Fibroblast of gingiva (primary cell): Measurements from ENCODE around the gene TMEM191C.
A peak's percentile ranks its signal among the peaks of the same experiment; 100 is the strongest.
"Not testable (repeated sequence)": the region's sequence is repeated elsewhere in the genome, so short reads cannot be mapped to it uniquely, and the experiment has no call there.

ENCODE experiments used
- DNase-seq: peaks from one replicate; pipeline ENCODE4 v3.0.0-alpha.2; 2011; ENCODE audit warnings: low read depth

The TMEM191C gene

DNA sequence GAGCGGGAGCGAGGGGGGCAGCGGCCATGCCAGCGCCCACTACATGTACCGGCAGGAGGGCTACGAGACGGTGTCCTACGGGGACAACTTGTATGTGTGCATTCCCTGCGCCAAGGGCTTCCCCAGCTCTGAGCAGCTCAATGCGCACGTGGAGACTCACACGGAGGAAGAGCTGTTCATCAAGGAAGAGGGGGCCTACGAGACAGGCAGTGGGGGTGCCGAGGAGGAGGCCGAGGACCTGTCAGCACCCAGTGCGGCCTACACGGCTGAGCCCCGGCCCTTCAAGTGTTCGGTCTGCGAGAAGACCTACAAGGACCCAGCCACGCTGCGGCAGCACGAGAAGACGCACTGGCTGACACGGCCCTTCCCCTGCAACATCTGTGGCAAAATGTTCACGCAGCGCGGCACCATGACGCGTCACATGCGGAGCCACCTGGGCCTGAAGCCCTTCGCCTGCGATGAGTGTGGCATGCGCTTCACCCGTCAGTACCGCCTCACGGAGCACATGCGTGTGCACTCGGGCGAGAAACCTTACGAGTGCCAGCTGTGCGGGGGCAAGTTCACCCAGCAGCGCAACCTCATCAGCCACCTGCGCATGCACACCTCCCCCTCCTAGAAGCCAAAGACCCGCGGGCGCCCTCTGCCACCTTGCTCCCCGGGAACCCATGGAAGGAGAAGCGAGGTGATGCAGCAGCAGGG lies 20.9 kb upstream of the TMEM191C start:
- peak; percentile 1 for DNase-seq

DNA sequence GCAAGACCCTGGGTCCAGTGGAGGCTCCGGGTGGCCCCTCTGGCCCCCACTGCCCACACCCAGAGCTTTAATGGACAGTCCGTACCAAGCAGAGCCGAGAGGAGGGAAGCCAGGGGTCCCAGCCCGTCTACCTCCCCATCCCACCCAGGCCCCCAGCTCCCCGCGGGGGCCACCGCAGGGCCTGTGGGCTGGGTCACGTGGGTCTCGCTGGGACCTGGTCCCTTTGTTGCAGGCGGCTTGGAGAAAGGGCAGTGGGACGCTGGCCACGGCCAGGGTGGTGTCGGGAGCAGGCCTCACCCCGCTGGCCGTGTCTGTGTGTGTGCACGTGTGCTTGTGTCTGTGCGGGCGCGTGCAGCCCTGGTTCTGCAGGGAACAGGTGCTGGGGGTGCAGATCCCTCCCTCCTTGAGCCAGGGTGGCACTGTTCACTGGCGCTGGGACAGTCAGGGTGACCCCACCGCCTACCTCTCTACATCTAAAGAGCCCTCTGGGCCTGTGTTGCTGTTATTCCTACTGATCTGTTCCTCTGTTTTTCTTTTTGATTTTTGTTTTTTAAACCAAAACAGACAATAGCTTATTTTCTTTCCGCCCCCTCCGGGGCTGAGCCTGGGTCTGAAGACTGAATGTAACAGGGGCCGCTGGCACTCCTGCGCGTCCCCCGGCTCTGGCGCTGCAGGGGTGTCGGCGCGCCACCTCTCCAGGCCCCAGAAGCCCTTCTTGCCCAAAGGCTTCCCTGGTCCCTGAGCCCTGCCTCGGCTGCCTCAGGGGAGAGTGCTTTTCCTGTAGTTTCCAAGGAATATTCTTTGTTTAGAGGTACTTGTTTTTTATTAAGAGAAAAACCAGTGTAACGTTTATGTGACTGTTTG lies 20.1 kb upstream of the TMEM191C start:
- DNase-seq: no peak

DNA sequence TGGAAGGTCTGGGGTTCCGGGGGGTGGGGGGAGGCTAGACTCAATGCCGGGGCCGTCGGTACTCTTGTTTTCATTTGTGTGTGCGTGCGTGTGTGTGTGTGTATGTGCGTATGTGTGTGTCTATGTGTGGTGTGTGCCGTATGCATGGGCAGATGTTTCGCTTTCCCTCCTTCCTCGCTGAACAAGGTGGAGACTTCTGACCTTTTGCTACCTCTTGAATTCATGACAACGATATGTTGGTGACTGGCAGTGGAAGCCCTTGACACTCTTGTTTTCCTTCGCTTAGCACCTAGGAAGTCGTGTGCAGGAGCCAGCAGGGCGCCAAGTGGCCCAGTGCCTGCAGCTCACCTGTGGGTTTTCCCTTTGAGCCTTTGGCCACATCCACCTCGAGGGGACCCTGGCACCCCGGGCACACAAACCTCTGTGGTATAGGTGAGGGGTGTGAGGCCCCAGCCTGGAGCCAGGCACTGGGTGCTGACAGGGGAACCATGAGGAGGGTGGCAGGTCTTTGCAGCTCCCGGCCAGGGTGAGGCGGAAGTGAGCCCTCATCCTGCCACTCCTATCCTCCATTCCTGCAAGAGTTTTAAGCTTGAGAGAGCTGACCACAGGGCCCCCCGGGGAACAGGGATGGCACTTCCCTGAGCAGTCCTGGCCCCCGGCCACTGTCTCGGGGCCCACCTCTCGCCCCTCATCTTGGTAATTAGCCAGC lies 19.3 kb upstream of the TMEM191C start:
- DNase-seq: peak; percentile 0

DNA sequence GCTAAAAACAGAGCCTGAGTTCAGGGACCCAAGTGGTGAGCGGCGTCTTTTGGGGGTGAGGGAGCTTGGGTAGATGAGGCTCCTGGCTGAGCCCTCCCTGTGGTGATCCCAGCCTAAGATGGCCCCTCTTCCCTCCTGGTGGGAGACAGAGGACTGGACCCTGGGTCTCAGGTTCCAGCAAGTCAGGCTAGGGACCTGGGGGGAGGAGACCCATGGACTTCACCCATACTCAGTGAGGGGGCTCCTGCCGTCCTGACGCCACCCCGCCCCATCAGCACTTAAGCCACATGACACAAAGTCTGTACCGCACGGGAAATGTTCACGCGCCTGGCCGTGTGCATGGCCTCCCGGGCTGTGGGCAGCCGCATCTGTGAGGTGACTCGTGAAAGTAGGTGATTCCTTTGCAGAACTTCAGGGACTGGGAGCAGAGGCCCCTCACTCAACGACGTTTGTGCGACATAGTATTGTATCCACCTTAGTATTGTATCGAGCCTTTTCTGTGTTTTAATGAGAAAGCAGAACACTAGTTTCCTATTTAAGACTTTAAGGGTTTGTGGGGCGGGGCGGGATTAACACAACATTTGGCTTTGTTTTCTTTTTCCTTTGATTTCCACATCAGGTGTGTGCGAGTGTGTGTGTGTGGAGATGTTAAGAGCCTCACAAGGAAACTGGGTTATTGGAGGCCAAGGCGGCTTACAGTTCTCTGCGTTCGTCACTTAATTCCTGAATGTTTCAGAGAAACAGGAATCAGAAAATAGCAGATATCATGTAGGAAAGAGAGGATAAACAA lies 18.4 kb upstream of the TMEM191C start:
- DNase-seq: no peak

DNA sequence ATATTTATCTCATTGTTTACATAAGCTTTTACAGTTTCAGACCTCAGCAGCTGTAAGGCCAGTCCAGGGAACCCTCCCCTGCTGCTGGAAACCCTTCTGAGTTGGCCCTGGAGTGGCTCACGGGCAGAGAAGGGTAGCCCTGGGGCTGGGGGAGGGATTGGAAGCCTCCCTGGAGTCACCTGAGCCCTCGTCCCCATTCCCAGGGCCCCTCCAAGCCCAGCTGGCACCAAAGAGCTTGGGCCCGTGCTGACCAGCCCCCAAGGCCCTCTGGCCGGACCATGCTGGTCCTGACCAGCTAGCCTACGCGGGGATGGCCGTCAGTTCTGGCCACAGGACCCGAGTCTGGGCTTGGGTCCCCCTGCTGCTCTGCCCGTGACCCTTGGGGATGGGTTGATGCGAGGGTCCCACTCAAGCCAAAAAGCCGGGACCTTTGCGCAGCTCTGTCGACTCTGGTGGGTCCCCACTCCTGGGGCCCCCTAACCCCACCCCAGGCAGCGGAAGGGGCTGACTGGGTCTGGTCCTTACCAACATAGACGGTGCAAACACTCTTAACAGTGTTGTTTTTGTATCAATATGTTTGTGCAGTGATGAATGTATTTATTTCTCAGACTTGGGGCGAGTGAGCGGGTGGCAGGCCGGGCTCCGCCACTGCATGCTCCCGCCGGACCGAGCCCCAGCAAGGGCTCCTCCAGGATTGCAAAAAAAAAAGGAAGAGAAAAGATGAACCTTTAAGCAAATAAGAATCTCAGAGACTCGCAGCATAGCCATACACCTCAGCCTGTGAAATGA lies 17.5 kb upstream of the TMEM191C start:
- DNase-seq: peak; percentile 0

DNA sequence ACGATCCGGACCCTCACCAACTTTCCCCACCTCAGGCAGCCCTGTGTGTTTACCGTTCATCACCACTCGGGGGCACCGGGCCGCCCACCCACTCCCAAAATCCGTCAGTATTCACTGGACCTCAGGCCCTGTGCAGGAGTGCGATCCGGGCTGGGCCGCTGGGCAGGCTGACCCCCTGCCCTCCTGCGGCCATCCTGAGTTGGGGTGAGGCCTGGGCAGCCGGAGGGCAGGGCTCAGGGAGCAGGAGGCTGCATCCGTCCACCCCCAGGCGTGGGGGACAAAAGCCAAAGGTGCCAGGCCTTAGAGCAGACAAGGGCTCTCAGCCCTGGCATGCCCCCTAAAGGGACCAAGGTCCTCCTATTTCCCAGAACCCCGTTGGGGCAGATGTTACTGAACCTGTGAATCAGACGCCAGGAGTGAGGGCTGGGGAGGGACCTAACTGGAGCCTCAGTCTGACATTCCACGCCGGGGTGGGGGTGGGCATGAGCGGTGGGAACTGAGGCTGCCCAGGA lies 16.8 kb upstream of the TMEM191C start:
- no peak for DNase-seq

DNA sequence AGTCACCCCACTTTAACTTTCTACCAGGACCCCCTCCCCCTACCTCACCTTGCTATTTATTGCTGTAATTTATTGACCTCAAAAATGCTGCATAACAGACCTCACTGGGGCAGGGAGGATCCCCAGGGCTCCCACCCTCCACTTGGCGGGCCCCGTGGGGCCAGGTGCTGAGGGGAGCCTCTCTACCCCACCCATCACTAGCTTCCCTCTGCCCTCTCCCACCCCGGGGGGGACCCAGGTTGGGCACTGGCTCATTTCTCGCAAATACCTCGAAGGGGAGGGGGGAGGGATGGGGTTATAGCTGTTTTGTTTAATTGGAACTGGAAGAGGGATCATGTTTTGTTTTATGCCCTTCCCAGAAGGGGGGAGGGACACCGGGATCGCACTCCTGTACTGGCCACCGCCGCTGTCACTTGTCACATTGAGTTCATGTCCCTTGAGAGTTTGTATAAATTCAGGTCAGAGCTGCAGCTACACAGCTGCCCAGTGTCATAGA lies 16.3 kb upstream of the TMEM191C start:
- no peak for DNase-seq

DNA sequence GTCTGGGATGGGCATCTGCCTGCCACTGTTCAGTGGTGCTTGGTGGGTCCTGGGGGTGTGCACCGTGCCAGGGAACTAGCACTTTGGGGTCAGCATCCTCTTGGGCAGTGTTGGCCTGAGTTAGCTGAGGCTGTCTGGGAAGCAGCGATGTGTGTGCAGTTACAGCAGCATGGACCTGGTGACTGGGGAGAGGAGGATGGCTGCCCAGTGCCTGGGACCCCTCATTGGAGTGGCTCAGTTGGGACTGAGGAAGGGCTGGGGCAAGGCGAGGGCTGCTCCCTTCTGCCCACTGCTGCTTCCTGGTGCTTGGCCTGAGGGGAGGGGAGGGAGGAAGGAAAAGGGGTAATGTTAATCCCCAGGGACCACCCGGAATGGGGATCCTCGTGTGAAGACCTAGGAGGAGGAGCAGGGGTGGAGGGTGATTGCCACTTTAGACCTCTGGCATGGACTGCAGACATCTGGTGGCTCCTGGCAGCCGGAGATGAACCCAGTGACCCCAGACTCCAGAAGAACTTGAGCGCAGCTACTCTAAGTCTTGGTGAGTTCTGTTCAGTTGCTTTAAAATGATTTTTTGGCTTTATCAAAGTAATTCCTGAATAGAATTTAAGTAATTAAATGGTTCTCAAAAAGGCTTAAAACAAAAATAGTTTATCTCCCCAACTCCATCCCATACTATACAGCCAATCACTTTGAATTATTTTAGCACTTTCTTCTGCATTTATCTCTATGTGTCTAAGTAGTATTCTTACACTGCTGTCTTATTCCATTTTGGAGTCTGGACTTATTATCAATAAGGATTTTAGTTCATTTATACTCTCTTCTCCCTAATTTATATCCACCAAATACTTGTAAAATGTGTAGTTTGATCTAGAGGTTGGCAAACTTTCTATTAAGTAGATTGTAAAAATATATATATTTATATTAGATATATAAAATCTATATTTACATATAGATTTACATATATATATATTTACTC lies 15.4 kb upstream of the TMEM191C start:
- DNase-seq: no peak

DNA sequence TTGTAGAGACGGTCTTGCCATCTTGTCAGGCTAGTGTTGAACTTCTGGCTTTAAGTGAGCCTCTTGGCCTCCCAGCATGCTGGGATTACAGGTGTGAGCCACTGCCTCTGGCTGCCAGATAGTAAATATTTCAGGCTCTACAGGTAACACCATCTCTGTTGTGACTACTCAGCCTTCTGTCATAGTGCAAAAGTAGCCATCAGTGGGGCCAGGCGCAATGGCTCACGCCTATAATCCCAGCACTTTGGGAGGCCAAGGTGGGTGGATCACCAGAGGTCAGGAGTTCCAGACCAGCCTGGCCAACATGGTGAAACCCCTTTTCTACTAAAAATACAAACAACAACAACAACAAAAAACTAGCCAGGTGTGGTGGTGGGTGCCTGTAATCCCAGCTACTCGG lies 14.5 kb upstream of the TMEM191C start:
- not testable (repeated sequence) for DNase-seq

DNA sequence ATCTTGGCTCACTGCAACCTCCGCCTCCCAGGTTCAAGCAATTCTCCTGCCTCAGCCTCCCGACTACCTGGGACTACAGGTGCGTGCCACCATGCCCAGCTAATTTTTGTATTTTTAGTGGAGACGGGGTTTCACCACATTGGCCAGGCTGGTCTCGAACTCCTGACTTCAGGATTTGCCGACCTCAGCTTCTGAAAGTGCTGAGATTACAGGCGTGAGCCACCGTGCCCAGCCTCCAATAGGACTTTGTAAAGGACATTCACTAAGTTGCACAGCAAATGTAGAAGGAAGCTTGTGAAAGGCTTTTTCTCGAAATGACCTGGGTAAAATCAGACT lies 12.2 kb upstream of the TMEM191C start:
- DNase-seq: not testable (repeated sequence)

DNA sequence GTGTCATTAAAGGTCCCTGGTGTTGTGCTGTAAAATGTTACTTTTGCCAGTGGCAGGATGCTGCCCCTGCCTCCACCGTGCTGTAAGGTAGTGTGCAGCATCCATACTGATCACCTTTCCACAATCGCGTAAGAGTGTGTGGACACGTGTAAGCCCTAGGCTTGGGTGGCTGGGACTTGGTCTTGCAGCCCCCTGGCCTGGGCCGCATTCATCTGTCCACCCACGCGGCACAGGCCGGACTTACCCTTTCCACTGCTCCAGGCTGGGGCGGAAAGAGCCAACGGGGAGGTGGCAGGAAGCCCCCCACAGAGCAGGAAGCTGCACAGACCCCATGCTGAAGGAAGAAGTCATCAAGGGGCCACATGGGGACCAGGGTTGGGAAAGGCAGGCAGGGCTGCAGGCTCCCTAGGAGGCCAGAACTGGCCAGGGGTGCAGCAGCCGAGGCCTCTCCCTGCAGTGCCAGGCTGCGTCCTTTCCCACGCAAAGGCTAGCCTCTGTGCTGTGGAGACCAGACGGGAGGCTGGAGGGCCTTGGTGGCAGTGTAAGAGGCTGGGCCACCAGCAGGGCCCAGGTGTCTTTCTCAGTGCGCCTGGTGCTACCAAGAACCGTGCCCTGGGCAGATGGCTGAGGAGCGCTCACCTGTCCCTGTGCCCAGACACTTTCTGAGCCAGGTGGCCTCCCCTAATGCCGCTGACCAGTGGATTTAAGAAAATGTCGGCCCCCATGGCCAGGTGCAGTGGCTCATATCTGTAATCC lies 11.7 kb upstream of the TMEM191C start:
- DNase-seq: peak; percentile 0

DNA sequence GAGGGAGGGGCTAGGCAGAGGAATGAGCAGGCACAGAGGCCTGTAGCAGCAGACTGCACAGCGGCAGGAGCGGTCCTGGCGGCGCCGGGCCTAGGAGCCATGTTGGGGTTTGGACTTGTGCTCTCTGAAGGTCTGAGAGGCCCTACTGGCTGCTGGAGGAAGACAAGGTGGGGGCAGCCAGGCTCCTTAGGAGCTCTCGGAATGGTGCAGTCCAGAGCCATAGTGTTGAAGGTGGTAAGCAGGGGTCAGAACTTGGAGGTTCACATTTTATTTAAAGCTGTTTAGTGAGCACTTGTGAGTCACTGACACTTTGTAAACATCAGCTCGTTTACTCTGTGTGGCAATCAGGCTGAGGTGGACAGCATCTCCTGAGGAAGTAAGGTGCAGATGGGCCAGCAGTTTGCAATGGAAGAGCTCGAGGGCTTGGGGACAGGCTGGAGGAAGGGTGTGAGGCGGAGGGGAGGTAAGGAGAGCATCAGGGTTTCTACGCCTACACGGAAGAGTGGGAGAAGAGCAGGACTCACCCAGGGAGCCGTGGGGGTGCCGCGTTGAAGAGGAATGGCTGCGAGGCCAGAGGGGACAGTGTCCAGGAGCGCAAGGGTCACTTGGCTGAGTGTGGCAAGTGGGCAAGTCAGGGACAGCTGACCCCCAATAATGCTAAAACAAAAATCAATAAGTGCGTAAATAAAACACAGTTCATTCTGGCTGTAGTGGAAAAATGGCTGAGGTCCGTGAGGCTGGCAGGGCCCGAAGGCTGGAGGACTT lies 10.0 kb upstream of the TMEM191C start:
- peak; percentile 0 for DNase-seq

DNA sequence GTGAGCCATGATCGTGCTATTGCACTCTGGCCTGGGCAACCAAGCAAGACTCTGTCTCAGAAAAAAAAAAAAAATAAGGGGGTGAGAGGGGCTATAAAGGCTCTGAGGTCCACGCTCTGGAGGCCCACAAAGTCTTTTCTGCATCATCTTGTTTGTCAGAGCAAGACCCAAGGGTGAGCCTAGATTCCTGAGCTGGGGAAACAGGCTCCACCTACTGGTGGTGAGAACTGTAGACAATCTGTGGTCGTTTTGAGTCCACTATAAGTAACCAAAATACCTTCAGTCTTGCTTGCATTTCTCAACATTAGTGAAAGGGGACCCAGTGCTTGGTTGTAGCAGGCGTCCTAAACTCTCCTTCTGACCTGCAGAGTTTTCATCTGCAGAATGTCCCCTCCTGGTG lies 4.5 kb upstream of the TMEM191C start:
- DNase-seq: not testable (repeated sequence)

DNA sequence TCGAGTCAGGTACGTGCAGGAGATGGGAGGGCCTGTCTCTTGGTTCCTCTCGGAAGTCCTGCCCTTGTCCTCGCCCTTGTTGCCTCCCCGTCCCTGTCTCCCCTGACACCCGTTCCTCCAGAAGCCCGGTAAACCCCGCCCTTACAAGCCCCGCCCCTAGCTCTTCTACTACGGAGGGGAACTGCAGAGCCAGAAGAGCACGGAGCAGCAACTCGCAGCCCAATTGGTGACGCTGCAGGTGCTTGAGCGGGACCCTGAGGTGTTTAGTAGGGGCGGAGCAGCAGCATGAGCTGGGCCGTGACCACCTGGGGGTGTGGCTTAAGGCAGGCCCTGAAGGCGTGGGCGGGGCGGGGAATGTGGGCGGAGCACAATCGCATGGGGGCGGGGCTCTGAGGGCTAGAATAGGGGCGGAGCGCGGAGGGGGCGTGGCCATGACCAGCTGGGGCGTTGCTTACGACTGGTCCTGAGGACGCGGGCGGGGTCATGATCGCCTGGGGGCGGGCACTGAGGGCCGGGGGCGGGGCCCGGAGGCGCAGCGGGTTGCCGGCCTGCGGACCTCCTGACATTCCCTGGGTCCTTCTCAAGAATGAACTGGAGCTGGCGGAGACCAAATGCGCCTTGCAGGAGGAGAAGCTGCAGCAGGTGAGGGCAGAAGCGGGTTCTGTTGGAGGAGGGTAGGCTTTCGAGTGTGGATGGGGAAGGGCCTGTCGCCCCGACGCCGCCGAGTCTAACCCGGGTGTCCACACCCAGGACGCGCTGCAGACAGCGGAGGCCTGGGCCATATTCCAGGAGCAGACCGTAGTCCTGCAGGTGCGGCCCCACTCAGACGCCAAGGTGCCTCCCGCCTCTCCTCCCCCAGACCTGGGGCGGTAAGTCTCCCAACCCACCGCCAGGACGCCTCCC lies 1.3 kb downstream of the TMEM191C start:
- DNase-seq: peak; percentile 68

DNA sequence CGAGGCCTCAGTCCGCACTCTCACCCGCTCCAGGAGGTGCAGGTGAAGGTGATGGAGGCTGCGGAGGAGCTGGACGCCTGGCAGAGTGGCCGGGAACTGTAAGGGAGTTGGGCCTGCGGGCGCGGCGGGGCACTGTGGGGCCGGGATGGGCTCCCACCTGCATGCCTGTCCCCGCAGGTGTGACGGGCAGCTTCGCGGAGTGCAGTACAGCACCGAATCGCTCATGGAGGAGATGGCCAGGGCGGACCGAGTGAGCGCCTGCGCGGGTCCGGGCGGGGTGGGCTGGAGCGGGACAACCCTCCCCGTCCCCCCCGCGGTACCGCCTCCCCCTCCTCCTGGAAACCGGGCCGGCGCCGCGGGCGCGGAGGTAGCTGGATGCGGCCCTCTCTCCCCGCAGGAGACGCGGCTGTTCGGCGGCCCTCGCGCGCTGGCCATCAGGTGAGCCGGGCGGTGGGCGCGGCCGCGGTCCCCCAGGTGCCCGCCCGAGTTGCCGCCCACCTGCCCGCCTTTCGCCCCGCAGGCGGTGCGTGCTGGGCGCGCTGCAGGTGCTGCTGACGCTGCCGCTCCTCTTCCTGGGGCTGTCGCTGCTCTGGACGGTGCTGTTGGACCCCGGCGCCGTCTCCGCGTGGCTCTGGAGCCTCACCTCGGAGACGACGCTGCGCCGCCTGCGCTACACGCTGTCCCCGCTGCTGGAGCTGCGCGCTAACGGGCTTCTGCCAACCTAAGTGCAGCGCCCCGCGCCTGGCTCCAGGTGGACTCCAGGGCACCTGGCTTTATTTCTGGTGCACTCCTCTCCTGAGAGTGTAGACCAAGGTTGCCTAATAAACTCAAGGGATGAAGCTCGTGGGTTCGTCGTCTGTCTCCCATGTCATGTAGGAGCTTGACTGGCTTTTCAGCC lies 2.2 kb downstream of the TMEM191C start:
- DNase-seq: not testable (repeated sequence)

DNA sequence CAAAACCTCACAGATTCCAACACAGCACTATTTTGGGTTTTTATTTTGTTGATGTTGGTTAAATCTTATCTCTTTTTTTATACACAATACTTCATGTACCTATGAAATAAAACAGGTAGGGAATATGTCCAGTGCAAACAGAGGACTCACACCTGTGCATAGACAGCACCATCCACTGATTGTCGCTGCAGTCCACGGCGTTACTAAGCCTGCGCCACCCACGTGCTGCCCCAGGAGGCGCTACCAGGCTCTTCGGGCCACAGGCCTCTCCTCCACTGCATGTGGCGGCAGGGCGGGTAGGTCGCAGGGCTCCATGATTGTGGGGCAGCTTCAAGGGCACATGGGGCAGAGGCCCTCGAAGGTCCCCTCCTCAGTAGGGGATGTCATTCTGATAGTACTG lies 5.8 kb downstream of the TMEM191C start:
- DNase-seq: not testable (repeated sequence)
